Esophagus muscularis mucosa (tissue), 4 donors: ENCODE data around the gene KHSRP. TPM values are rescaled to one million over a fixed set of nuclear protein-coding genes. Genes with fewer than 3 reads are reported as not detected.

Experiments
- DNase-seq: peaks from one replicate; pipeline ENCODE4 v3.0.0-alpha.2; 2017; ENCODE audit errors: extremely low spot score
- H3K27ac ChIP-seq, 4 donors: fragments of 200-600 bp; sonication (generic); replicated peaks in 1 of 4; 1 replicate in 3 of 4; 2 replicates in 1 of 4; pipeline ENCODE4 v1.5.1; 2016 to 2019; ENCODE audit warnings: mild to moderate bottlenecking in 1 of 4
- H3K27me3 ChIP-seq, 4 donors: fragments of 200-600 bp; sonication (generic); one replicate each; pipeline versions ENCODE4 v1.5.1 to v1.6.0; 2016 to 2019
- H3K36me3 ChIP-seq, 4 donors: fragments of 200-600 bp; sonication (generic); one replicate each; pipeline ENCODE4 v1.5.1; 2016 to 2019
- H3K4me1 ChIP-seq, 4 donors: fragments of 200-600 bp; sonication (generic); one replicate each; pipeline ENCODE4 v1.5.1; 2016 to 2019
- H3K4me3 ChIP-seq, 4 donors: fragments of 200-600 bp; sonication (generic); 1 replicate in 2 of 4; 2 replicates in 2 of 4; pipeline ENCODE4 v1.5.1; 2016 to 2019; ENCODE audit warnings: mild to moderate bottlenecking in 4 of 4, moderate library complexity in 1 of 4
- H3K9me3 ChIP-seq, 4 donors: fragments of 200-600 bp; sonication (generic); 1 replicate in 3 of 4; 2 replicates in 1 of 4; pipeline ENCODE4 v1.5.1; 2016 to 2019
- CTCF ChIP-seq, 3 experiments: fragments of 200-600 bp in 2 of 3; fragments of 450-650 bp in 1 of 3; sonication (generic) in 2 of 3; IDR thresholded peaks; one replicate each; pipeline ENCODE4 v1.5.1; 2017 to 2019; ENCODE audit warnings: antibody characterized with exemption in 3 of 3, mild to moderate bottlenecking in 2 of 3, moderate library complexity in 1 of 3
- EP300 ChIP-seq: sonication (generic); formaldehyde crosslinking; IDR thresholded peaks from one replicate; pipeline ENCODE4 v1.6.1; 2017; ENCODE audit warnings: antibody characterized with exemption
- POLR2A ChIP-seq: fragments of 450-650 bp; IDR thresholded peaks from one replicate; pipeline ENCODE4 v1.6.1; 2017; ENCODE audit warnings: antibody characterized with exemption, moderate library complexity, mild to moderate bottlenecking, low read depth
- POLR2AphosphoS5 ChIP-seq, 2 donors: sonication (generic); formaldehyde crosslinking; IDR thresholded peaks; one replicate each; pipeline ENCODE4 v1.6.1; 2017; ENCODE audit warnings: antibody characterized with exemption in 2 of 2
- WGBS: methylation state at CpG from one replicate; pipeline ENCODE4 v1.1.5; 2018; 5-methylcytosine and 5-hydroxymethylcytosine counted together
- intact Hi-C: fragments of 100-400 bp; cut with DNase I; formaldehyde crosslinking; loops from one replicate; pipeline ENCODE4 v1.15.1; 2023
- total RNA-seq, 4 donors: library from RNA; depleted of rRNA; stranded (reverse); fragments of >200 nt; gene quantifications; one replicate each; pipeline versions ENCODE4 v1.1.0 to v1.2.1, GENCODE V29; 2016

KHSRP gene
- total RNA-seq, 4 donors from 2014 or later = 105 to 202 (median 148) TPM

DNA sequence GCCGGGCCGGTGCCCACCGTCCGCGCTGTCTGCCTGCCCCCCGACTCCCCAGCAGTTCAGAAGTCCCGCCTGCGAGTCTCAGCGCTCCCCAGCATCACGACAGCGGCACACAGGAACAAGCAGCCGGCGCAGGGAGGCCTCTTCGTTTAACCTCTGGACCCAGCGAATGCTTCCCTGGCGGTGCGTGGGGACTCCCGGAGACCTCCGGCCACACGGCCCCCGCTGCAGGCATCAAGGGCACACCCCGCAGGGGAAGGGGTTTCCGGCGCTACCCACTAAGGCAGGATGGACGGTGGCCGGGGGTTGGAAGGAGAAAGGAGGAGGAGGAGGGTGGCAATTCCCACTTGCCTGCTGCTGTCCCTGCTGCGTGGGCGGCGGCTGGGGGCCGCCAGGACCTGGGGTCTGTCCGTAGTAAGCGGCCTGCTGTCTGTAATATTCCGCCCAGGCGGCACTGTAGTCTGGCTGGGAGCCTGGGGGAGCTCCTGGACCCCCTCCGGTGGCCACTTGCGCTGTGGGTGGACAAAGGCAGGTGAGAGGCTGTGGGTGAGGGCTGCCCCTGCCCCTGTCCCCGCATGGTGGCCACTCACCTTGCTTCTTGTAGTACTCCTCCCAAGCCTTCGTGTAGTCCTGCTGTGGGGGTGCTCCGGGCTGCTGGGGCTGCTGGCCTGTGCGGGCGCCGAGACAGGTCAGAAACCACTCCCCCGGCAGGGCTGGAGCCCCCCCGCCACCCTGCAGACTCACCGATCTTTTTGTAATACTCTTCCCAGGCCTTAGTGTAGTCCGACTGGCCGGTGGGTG, 9.6 kb downstream of the KHSRP start:
- H3K27me3 ChIP-seq = no peaks in the 10 kb centered on the region
- H3K27ac ChIP-seq = no peak overlapping the region
- WGBS = 87% methylated on average over 26 of the region's 47 CpGs
- H3K4me3 ChIP-seq = no peak overlapping the region
- peaks cover 0 to 32% (median 22%) of the 10 kb centered on the region in 4 donors for H3K4me1 ChIP-seq
- H3K9me3 ChIP-seq = no peaks in the 10 kb centered on the region
- no peak for DNase-seq
- H3K36me3 ChIP-seq = peaks cover 59 to 66% (median 63%) of the 10 kb centered on the region in 4 donors
- intact Hi-C loops = no loop called here
- TF ChIP-seq CTCF (IDR thresholded peaks at IDR 0.05) = no peak
- TF ChIP-seq EP300 = no peak
- TF ChIP-seq POLR2AphosphoS5 (IDR thresholded peaks at IDR 0.05) = no peak

GRCh38 chr19:6413721-6414643, 10.6 kb downstream of the KHSRP start:
- DNase-seq = no peak
- intact Hi-C loops = no loop called here
- 68% methylated on average over 39 of the region's 42 CpGs for WGBS
- Histone ChIP-seq H3K36me3 (peaks cover 49 to 55% (median 53%) of the 10 kb centered on the region in 4 donors), H3K27ac (peak overlapping the region; percentile 12 to 53 (median 42)), H3K4me1 (peaks cover 0 to 30% (median 22%) of the 10 kb centered on the region in 4 donors), H3K9me3 (no peaks in the 10 kb centered on the region), H3K4me3 (no peak overlapping the region), H3K27me3 (no peaks in the 10 kb centered on the region)
- no peak for TF ChIP-seq EP300
- TF ChIP-seq CTCF (IDR thresholded peaks at IDR 0.05) = no peak
- TF ChIP-seq POLR2AphosphoS5 (IDR thresholded peaks at IDR 0.05) = no peak
- no peak for TF ChIP-seq POLR2A

- intact Hi-C loops = no loop called here
- Histone ChIP-seq H3K27ac (peak overlapping the region in 3 of 4 donors; percentile 12 to 53 (median 30)), H3K36me3 (peaks cover 42 to 49% (median 46%) of the 10 kb centered on the region in 4 donors), H3K4me1 (peaks cover 0 to 30% (median 22%) of the 10 kb centered on the region in 4 donors), H3K9me3 (no peaks in the 10 kb centered on the region), H3K4me3 (no peak overlapping the region), H3K27me3 (no peaks in the 10 kb centered on the region)
- DNase-seq = no peak
- WGBS = 50% methylated on average over 10 of the region's 10 CpGs
- no peak for TF ChIP-seq EP300
- TF ChIP-seq CTCF (IDR thresholded peaks at IDR 0.05) = no peak
- no peak for TF ChIP-seq POLR2A
- TF ChIP-seq POLR2AphosphoS5 (IDR thresholded peaks at IDR 0.05) = no peak
Observed at GRCh38 chr19:6413291-6413690, 11.3 kb downstream of the KHSRP start.

DNA sequence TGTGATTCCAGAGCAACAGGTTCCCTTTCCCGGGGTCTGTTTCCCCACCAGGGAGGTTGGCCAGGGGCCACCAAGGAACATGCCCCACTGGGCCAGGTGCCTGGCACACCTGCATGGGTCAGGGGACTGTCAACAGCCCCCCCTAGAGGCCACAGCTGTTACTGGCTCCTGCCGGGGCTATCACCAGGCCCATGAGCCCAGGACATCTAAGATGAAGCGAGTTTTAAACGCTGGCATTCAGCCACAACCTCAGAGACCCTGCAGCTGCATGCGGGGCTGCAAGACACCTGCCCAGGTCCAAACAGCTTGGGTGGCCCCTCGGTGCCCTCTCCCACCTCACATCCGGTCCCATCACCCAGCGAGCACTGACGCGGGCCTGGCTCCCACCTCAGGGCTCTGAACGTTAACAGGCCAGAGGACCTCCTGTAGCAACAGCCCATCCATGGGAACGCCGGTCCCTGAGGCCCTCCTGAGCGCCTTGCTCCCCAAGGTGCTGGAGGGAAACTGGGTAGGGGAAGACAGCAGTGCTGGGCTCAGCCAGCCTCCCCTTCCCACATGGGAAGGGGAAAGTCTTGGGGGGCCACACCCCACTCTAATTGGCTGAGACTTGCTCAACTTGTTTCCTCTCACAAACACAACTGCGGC, 12.0 kb downstream of the KHSRP start:
- no peak for TF ChIP-seq POLR2A
- peak; percentile 30 to 65 (median 38) for TF ChIP-seq CTCF (IDR thresholded peaks at IDR 0.05)
- no peak for TF ChIP-seq EP300
- Histone ChIP-seq H3K4me1 (peaks cover 0 to 23% (median 17%) of the 10 kb centered on the region in 4 donors), H3K27ac (peak overlapping the region in 3 of 4 donors; percentile 0 to 53 (median 21)), H3K4me3 (no peak overlapping the region), H3K27me3 (no peaks in the 10 kb centered on the region), H3K9me3 (no peaks in the 10 kb centered on the region), H3K36me3 (peaks cover 36 to 41% (median 39%) of the 10 kb centered on the region in 4 donors)
- DNase-seq = no peak
- intact Hi-C loops = no loop called here
- WGBS = 74% methylated on average over 1 of the region's 15 CpGs
